B cell (primary cell): ENCODE results near the gene CATSPERE.

ENCODE experiments used
- EZH2 ChIP-seq: IDR thresholded peaks from 2 replicates; pipeline ENCODE4 v1.6.1; 2012; ENCODE audit warnings: borderline replicate concordance, low read depth, mild to moderate bottlenecking, moderate library complexity, low read length; ENCODE audit not compliant: insufficient read depth, poor library complexity, severe bottlenecking
- TF ChIP-seq, protein P1 (sequence below): fragments of 200-600 bp; IDR thresholded peaks from one replicate; pipeline ENCODE4 v1.8.0; 2022; ENCODE audit warnings: antibody characterized with exemption, mild to moderate bottlenecking

DNA sequence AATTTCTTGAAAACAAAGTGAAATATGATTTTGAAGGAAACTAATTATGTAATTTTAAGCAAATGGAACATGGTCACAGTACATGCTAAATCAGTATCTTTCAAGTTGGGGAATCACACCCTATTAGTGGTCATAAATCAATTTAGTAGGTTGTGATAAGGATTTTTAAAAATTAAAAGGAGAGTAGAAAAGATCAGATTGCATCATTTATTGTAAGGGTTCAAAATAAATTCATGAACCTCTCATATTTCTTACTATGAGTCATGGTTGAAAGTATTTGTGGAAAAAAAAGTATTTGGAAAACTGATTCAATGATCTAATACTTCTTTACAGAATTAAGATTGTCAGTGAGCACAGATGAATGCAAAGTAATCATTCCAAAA is 24.0 kb upstream of the CATSPERE start:
- TF ChIP-seq, protein P1, sequence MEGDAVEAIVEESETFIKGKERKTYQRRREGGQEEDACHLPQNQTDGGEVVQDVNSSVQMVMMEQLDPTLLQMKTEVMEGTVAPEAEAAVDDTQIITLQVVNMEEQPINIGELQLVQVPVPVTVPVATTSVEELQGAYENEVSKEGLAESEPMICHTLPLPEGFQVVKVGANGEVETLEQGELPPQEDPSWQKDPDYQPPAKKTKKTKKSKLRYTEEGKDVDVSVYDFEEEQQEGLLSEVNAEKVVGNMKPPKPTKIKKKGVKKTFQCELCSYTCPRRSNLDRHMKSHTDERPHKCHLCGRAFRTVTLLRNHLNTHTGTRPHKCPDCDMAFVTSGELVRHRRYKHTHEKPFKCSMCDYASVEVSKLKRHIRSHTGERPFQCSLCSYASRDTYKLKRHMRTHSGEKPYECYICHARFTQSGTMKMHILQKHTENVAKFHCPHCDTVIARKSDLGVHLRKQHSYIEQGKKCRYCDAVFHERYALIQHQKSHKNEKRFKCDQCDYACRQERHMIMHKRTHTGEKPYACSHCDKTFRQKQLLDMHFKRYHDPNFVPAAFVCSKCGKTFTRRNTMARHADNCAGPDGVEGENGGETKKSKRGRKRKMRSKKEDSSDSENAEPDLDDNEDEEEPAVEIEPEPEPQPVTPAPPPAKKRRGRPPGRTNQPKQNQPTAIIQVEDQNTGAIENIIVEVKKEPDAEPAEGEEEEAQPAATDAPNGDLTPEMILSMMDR: no peak
- no peak for TF ChIP-seq EZH2
